Ovary (tissue), 9 donors: ENCODE measurements around the gene SOST. TPM values are rescaled to one million over a fixed set of nuclear protein-coding genes. Genes with fewer than 3 reads are reported as not detected.

ENCODE experiments used
- DNase-seq, 5 donors: peaks; one replicate each; pipeline ENCODE4 v3.0.0-alpha.2; 2019 to 2020
- H3K27ac ChIP-seq, 2 donors: fragments of 200-600 bp; one replicate each; pipeline versions ENCODE4 v1.5.1 to v1.8.0; 2019 to 2022
- H3K27me3 ChIP-seq: fragments of 200-600 bp; one replicate; pipeline ENCODE4 v1.8.0; 2022
- H3K36me3 ChIP-seq: fragments of 200-600 bp; sonication (generic); one replicate; pipeline ENCODE4 v1.5.1; 2019
- H3K4me1 ChIP-seq: one replicate; pipeline ENCODE4 v1.8.1; 2013; ENCODE audit warnings: mild to moderate bottlenecking, moderate library complexity; ENCODE audit not compliant: insufficient read depth
- H3K4me3 ChIP-seq: fragments of 200-600 bp; sonication (generic); one replicate; pipeline ENCODE4 v1.5.1; 2017
- H3K9me3 ChIP-seq, 2 donors: fragments of 200-600 bp in 1 of 2; sonication (generic) in 1 of 2; one replicate each; pipeline versions ENCODE4 v1.5.1 to v1.8.1; 2013 to 2019; ENCODE audit warnings: mild to moderate bottlenecking in 1 of 2, moderate library complexity in 1 of 2
- CTCF ChIP-seq, 3 donors: fragments of 450-650 bp in 2 of 3; fragments of 200-600 bp in 1 of 3; IDR thresholded peaks; one replicate each; pipeline versions ENCODE4 v1.5.1 to v1.8.0; 2016 to 2022; ENCODE audit warnings: antibody characterized with exemption in 3 of 3, mild to moderate bottlenecking in 1 of 3
- EP300 ChIP-seq: sonication (generic); formaldehyde crosslinking; IDR thresholded peaks from one replicate; pipeline ENCODE4 v1.6.1; 2017; ENCODE audit warnings: antibody characterized with exemption
- POLR2A ChIP-seq: fragments of 450-650 bp; IDR thresholded peaks from one replicate; pipeline ENCODE4 v1.6.1; 2017; ENCODE audit warnings: antibody characterized with exemption, mild to moderate bottlenecking, moderate library complexity
- WGBS, 3 donors: extraction: QIAGEN DNeasy Blood & Tissue Kit in 1 of 3; methylation state at CpG; one replicate each; pipeline versions ENCODE4 v1.1.5 to v1.1.7; 2013 to 2017; 5-methylcytosine and 5-hydroxymethylcytosine counted together
- intact Hi-C, 4 donors: fragments of 100-400 bp; cut with DNase I; formaldehyde crosslinking; loops; one replicate each; pipeline versions ENCODE4 v1.11.0 to v1.15.1; 2022 to 2023
- polyA plus RNA-seq, 2 donors: library from polyadenylated mRNA; stranded (reverse); fragments of 200-250 nt in 1 of 2; fragments of 350-450 nt in 1 of 2; fragmentation: Illumina TruSeq in 1 of 2; extraction: RNeasy Lipid Tissue Mini Kit (QIAGEN cat#74804) in 1 of 2; gene quantifications; one replicate each; pipeline ENCODE4 v1.2.3, GENCODE V29; 2013 to 2014
- total RNA-seq, 7 donors: library from RNA; depleted of rRNA in 2 of 7; stranded (reverse); fragments of >200 nt in 2 of 7; fragmentation: NEBNext Ultra II Directional in 3 of 7; extraction: Animal tissue kit (Norgen Biotek cat#: 25700) in 3 of 7; gene quantifications; one replicate each; pipeline versions ENCODE4 v1.1.0 to v1.2.4, GENCODE V29; 2016 to 2023
- donor health status: DM: no; HTN: no; CAD: no; lungs with moderate emphysema.
- donor health status: DM: no; HTN: no; CAD: no.
- donor health status: Bipolar disorder and iron deficiency.
- donor health status: DM: yes; HTN: yes; CAD: no.
- donor health status: DM: no; HTN: no; CAD: no.
- donor health status: DM: yes; HTN: yes; CAD: no.

The SOST gene
- total and polyA plus RNA-seq, 9 donors: 0.30 TPM; not detected in 8

- H3K4me3 ChIP-seq: peak overlapping the region; percentile 78
- DNase-seq: no peak
- intact Hi-C loops: loop anchor here in 1 of 4 donors (10.0 kb wide), 1 partner anchor 65 kb away; the partner anchor contains the start of gene CD300LG
- no peaks in the 10 kb centered on the region for H3K9me3 ChIP-seq
- no peaks in the 10 kb centered on the region for H3K36me3 ChIP-seq
- no peak for TF ChIP-seq EP300
- peak in 1 of 3 donors; percentile 18 for TF ChIP-seq CTCF (IDR thresholded peaks at IDR 0.05)
- H3K27ac ChIP-seq: peak overlapping the region; percentile 87 to 99
- WGBS, 3 donors: 4 to 6% (median 4%) methylated on average over 23 to 26 of the region's 26 CpGs
- H3K27me3 ChIP-seq: no peaks in the 10 kb centered on the region
- H3K4me1 ChIP-seq: peaks cover 4% of the 10 kb centered on the region
Observed at GRCh38 chr17:43779145-43780125, 20.8 kb upstream of the SOST start.

DNA sequence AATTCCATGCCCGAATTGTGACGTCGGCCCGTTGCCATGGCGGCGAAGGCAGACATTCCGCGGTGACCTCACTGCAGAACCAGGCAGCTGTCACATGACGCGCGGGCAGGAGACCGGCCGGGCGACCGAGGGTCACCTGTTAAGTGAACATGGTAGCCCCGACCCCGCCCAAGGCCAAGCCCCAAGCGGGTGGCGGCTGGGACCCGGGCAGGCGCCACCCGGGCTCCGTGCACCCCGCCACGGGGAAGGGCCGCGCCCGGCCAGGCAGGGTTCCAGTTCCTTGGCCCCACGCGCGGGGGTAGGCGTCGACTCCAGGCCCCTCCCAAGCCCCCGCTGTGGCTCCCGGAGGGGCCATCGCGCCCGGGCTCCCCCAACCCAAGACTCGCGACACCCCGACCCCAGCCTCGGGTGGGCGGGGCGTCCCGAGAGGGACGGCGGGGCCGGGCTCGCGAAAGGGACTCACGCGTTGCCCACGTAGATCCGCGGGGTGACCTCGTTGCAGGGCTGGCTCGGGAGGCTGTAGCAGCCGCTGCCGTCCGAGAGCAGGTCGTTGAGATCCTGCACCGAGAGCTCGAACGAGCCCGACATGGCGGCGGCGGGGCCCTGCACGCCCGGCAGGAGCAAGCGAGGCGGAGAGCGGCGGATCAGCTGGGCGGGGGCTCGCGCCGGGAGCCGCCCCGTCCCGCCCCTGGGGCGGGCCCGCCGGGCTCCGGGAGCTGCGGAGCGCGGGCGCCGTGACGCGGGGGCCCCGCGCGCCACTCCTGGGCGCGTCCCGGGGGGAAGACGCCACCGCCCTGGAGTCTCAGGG is 19.9 kb upstream of the SOST start, which contains the start of gene DUSP3:
TSS of gene DUSP3 (minus strand) at position 641 of the 808 bp plus-strand sequence. CDS start at position 588, 53 bp downstream.
- Histone ChIP-seq H3K4me3 (peak within 1 kb of the TSS; percentile 78), H3K27ac (peak within 1 kb of the TSS; percentile 87 to 99), H3K9me3 (no peaks in the 10 kb centered on the region), H3K36me3 (no peaks in the 10 kb centered on the region), H3K27me3 (no peaks in the 10 kb centered on the region), H3K4me1 (peaks cover 4% of the 10 kb centered on the region)
- TF ChIP-seq POLR2A: peak; percentile 79
- TF ChIP-seq CTCF (IDR thresholded peaks at IDR 0.05): peak in 1 of 3 donors; percentile 17
- peak; percentile 81 for TF ChIP-seq EP300
- intact Hi-C loops: loop anchor here in 1 of 4 donors (10.0 kb wide), 1 partner anchor 66 kb away; the partner anchor contains the start of gene CD300LG
- 0 to 1% (median 1%) methylated on average over 39 to 100 of the region's 100 CpGs for WGBS, 3 donors
- DNase-seq: peak; percentile 94 to 96 (median 94)

GRCh38 chr17:43774304-43775250 is 16.0 kb upstream of the SOST start:
- Histone ChIP-seq H3K4me1 (peaks cover 4% of the 10 kb centered on the region), H3K36me3 (no peaks in the 10 kb centered on the region), H3K27me3 (no peaks in the 10 kb centered on the region), H3K9me3 (no peaks in the 10 kb centered on the region), H3K4me3 (no peak overlapping the region), H3K27ac (no peak overlapping the region)
- DNase-seq: no peak
- intact Hi-C loops: loop anchor here in 1 of 4 donors (10.0 kb wide), 1 partner anchor 70 kb away; the partner anchor contains the start of gene CD300LG
- 90 to 95% (median 92%) methylated on average over 16 of the region's 16 CpGs for WGBS, 3 donors
- TF ChIP-seq CTCF (IDR thresholded peaks at IDR 0.05) (no peak), EP300 (no peak), POLR2A (no peak)
